Subcutaneous adipose tissue (tissue), 4 donors: Measurements from ENCODE around the gene FRMD5. TPM values are rescaled to one million over a fixed set of nuclear protein-coding genes. Genes with fewer than 3 reads are reported as not detected.

Experiments
- total RNA-seq, 4 donors: library from RNA; depleted of rRNA; stranded (reverse); fragments of >200 nt; gene quantifications; one replicate each; pipeline ENCODE4 v1.1.0, GENCODE V29; 2016
- TF ChIP-seq, protein P1 (sequence below): fragments of 450-650 bp; IDR thresholded peaks from one replicate; pipeline ENCODE4 v1.5.1; 2016; ENCODE audit warnings: low read depth, mild to moderate bottlenecking, control low read depth, antibody characterized with exemption, moderate library complexity

The FRMD5 gene
- total RNA-seq, 4 donors from 2014 or later, result 0.34 TPM; not detected in 3

DNA sequence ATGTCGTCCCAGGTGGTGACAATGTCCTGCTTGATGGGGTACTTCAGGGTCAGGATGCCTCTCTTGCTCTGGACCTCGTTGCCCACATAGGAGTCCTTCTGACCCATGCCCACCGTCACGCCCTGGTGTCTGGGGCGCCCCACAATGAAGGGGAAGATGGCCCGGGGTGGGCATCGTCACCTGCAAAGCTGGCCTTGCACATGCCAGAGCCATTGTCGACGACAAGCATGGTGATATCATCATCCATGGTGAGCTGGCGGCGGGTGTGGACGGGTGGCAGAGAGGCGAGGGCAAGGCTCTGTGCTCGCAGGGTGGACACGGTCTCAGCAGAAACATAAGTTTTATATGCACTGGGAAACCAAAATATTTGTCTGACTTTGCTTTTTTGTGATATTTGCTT is 205.1 kb downstream of the FRMD5 start:
- TF ChIP-seq, protein P1, sequence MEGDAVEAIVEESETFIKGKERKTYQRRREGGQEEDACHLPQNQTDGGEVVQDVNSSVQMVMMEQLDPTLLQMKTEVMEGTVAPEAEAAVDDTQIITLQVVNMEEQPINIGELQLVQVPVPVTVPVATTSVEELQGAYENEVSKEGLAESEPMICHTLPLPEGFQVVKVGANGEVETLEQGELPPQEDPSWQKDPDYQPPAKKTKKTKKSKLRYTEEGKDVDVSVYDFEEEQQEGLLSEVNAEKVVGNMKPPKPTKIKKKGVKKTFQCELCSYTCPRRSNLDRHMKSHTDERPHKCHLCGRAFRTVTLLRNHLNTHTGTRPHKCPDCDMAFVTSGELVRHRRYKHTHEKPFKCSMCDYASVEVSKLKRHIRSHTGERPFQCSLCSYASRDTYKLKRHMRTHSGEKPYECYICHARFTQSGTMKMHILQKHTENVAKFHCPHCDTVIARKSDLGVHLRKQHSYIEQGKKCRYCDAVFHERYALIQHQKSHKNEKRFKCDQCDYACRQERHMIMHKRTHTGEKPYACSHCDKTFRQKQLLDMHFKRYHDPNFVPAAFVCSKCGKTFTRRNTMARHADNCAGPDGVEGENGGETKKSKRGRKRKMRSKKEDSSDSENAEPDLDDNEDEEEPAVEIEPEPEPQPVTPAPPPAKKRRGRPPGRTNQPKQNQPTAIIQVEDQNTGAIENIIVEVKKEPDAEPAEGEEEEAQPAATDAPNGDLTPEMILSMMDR, result no peak

DNA sequence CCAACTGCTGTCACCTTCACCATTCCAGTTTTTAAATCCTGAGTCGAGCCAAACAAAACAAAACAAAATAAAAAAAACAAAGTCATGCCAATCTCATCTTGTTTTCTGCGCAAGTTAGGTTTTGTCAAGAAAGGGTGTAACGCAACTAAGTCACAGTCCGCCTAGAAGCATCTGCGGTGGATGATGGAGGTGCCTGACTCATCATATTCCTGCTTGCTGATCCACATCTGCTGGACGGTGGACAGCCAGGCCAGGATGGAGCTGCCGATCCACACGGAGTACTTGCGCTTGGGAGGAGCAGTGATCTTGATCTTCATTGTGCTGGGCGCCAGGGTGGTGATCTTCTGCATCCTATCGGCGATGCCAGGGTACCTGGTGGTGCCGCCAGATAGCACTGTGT is 206.2 kb downstream of the FRMD5 start:
- TF ChIP-seq, protein P1, result no peak

DNA sequence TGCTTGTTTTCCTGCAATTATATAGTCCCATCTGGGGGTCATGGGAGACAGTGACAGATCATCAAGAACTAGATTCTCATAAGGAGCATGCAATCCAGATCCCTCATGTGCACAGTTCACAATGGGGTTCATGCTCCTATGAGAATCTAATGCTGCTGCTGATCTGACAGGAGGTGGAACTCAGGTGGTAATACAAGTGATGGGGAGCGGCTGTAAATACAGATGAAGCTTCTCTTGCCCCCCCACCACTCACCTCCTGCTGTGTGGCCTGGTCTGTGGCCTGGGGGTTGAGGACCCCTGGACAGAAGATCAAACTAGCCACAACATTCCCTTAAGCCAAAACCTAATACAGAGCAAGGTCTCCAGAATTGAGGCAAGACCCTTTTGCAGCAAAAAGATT is 207.1 kb downstream of the FRMD5 start:
- TF ChIP-seq, protein P1, result no peak

DNA sequence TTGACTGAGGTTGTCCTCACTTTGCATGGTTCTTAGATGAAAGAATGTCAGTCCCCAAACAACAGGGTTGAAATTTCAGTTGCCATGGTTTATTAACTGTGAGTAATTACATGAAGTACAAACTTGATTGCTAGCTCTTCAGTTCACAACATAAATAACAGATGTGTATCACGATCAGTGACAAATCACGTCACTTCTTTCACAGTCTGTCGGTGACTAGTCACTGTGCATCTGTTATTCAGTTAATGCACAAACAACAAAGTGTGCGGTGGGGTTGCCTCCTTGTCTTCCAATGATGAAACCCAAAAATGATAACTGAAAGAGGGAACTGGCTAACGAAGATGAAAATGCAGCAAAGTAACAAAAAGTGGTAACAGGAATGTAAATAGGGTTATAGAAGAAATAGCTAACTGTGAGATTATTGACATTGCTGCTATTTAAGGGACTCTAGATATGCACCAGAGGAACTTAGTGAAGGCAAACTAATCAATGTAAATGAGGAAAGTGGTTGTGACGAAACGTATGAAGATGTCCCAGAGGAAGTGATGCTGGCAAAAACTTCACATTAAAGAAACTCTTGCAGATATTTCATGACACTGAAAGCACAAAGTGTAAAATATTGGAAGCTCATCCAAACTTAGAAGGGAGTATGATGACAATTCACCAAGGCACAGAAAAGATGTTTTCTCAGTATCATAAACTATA is 208.9 kb downstream of the FRMD5 start:
- TF ChIP-seq, protein P1, result no peak

DNA sequence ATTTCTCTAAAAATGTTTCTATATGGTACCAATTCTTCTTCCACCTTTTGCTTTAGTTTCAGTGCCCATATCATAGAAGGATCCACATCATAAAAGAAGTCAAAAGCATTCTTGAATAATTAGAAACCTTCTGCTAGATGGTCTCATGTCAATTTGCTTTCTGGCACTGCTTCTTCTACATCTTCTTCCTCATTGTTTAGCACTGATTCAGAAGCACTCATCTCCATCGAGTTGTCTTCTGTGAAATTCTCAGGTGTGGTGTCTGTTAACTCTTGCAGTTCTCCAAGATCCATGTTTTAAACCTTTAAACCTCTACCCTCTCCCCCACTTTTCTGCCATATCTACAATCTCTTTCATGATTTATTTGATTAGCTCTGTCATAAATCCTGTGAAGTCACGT is 213.5 kb downstream of the FRMD5 start:
- TF ChIP-seq, protein P1, result no peak

DNA sequence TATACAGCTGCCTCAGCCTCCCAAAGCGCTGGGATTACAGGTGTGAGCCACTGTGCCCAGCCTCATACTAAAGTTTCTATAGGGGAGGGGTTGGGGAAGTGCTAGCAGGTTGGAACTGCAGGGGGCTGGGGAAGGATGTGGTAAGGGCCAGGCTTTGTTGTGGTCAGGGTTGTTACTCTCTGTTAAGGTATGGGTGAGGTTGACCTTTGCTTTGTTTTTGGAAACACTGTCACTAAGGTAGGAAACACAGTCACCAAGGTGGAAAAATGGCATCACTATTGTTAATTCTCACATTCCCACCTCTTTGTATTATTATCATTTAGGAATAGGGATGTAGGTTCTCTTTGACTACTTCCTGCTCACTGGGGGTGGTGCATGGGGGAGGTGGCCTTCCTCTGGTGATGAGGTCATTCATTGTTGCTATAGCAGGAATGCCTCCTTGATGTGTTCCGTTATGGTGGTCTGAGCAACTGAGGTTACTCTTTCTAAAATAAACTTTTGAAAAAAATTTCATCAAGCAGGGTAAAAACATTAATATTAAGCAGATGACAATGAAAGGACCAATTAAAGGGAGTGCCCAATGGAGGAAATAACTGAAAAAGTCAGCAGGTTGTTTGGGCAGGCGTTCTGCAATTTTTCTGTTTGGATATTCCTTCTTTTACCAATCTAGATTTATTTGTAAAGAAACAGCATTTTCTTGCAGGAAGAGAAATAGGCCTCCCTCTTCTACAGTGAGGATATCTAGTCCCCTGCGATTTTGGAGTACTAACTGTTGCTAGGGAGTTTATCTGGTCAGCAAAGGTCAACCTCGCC is 217.8 kb downstream of the FRMD5 start:
- TF ChIP-seq, protein P1, result no peak

DNA sequence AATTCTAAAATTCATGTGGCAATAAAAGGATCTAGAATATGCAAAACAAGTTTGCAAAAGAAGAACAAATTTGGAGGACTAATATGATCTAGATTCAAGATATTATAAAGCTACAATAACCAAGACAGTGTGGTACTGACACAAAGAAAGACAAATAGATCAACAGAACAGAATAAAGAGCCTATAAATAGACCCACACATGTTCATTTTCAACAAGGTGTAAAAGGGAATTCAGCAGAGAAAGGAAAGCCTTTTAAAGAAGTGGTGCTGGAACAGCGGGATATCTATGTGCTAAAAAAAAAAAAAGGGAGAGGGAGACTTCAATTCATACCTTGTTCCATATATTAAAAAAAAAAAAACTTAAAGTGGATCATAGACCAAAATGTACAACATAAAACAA is 219.3 kb downstream of the FRMD5 start:
- TF ChIP-seq, protein P1, result no peak
